ENCODE results near the gene CRISPLD2.

DNA sequence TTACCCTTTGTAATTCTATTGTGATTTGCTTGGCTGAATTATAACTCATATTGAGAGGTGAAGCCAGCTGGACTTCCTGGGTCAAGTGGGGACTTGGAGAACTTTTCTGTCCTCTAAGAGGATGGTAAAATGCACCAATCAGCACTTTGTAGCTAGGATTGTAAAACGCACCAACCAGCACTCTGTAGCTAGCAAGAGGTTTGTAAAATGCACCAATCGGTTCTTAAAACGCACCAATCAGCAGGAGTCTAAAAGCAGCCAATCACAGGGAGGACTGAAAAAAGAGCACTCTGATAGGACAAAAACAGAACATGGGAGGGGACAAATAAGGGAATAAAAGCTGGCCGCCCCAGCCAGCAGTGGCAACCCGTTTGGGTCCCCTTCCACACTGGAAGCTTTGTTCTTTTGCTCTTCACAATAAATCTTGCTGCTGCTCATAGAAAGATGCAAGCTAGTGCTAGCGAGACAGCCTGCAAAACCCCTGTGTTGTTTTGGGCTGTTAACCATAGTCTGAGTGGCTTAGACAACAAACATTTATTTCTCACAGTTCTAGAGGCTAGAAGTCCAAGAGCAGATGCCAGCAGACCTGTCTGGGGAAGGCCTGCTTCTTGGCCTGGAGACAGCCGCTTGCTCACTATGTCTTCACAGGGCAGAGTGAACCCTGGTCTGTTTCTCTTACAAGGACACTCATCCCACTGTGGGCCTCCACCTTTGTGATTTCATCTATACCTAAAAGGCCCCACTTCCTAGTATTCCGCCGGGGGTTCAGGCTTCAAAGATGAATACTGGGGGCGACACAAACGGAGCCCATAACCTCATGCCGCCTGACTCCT is 39.0 kb upstream of the CRISPLD2 start:
- TF ChIP-seq EZH2 (IDR thresholded peaks at IDR 0.05; ENCODE audit: low read length, missing control alignments) (no peak), CTCF (conservative IDR thresholded peaks at IDR 0.05 in 1 of 2, IDR thresholded peaks at IDR 0.05 in 1 of 2; ENCODE audit: low read depth in 1 of 2, low read length in 2 of 2) (no peak)
